Measurements from ENCODE around the gene SYT2.

Gene SYT2

GRCh38 chr1:202591515-202591914 lies 118.7 kb downstream of the SYT2 start:
- Histone ChIP-seq H4K8ac (ENCODE audit: low read depth, low read length) (no peak overlapping the region), H3K14ac (ENCODE audit: low read length) (peak overlapping the region; percentile 4), H3K9me3 (replicated peaks in 1 of 2; ENCODE audit: control insufficient read depth in 2 of 2, insufficient read depth in 1 of 2, low read depth in 1 of 2, low read length in 2 of 2) (no peaks in the 10 kb centered on the region), H2AFZ (ENCODE audit: low read length) (no peak overlapping the region), H2BK5ac (ENCODE audit: low read length) (no peak overlapping the region), H3K23ac (ENCODE audit: low read depth, low read length, poor library complexity) (no peak overlapping the region), H3K36me3 (replicated peaks in 1 of 2; ENCODE audit: control insufficient read depth in 2 of 2, insufficient read depth in 2 of 2, low read length in 2 of 2) (no peaks in the 10 kb centered on the region), H3K4me1 (ENCODE audit: control insufficient read depth in 2 of 2, insufficient read depth in 1 of 2, low read depth in 1 of 2, low read length in 2 of 2) (peaks cover 10 to 15% of the 10 kb centered on the region in 2 donors), H3K27ac (replicated peaks; ENCODE audit: low read length) (no peak overlapping the region), H3K4me2 (ENCODE audit: insufficient read depth, low read length, poor library complexity, severe bottlenecking) (no peak overlapping the region), H2BK120ac (ENCODE audit: low read depth, low read length) (no peak overlapping the region), H4K91ac (ENCODE audit: low read depth, low read length, poor library complexity) (no peak overlapping the region), H2AK5ac (ENCODE audit: low read depth, low read length) (no peak overlapping the region), H3K9ac (ENCODE audit: low read depth, low read length, poor library complexity) (no peak overlapping the region), H2BK15ac (ENCODE audit: low read length) (no peak overlapping the region), H3K4ac (ENCODE audit: low read length) (no peak overlapping the region), H3K27me3 (ENCODE audit: control insufficient read depth in 3 of 3, insufficient read depth in 3 of 3, low read depth in 1 of 3, low read length in 3 of 3) (no peaks in the 10 kb centered on the region), H3K4me3 (ENCODE audit: low read length in 2 of 2) (no peak overlapping the region), H3K79me1 (ENCODE audit: low read depth, low read length) (no peaks in the 10 kb centered on the region), H3K18ac (ENCODE audit: low read length) (peak overlapping the region; percentile 22), H2BK12ac (ENCODE audit: low read length) (no peak overlapping the region)
- no CpG with 5 or more reads among the region's 7 CpGs for whole genome bisulfite sequencing, 2 donors (ENCODE audit: extremely low coverage in 2 of 2, insufficient read length in 2 of 2, insufficient replicate concordance in 1 of 2)
- no peak for DNase-seq (ENCODE audit: low spot score)

- Histone ChIP-seq H3K9ac (ENCODE audit: low read depth, low read length, poor library complexity) (peak overlapping the region; percentile 5), H3K4me2 (ENCODE audit: insufficient read depth, low read length, poor library complexity, severe bottlenecking) (no peak overlapping the region), H3K27ac (replicated peaks; ENCODE audit: low read length) (no peak overlapping the region), H2BK5ac (ENCODE audit: low read length) (no peak overlapping the region), H3K23ac (ENCODE audit: low read depth, low read length, poor library complexity) (no peak overlapping the region), H3K4ac (ENCODE audit: low read length) (no peak overlapping the region), H2BK12ac (ENCODE audit: low read length) (no peak overlapping the region), H3K9me3 (replicated peaks in 1 of 2; ENCODE audit: control insufficient read depth in 2 of 2, insufficient read depth in 1 of 2, low read depth in 1 of 2, low read length in 2 of 2) (no peaks in the 10 kb centered on the region), H4K8ac (ENCODE audit: low read depth, low read length) (no peak overlapping the region), H3K27me3 (ENCODE audit: control insufficient read depth in 3 of 3, insufficient read depth in 3 of 3, low read depth in 1 of 3, low read length in 3 of 3) (no peaks in the 10 kb centered on the region), H3K4me3 (ENCODE audit: low read length in 2 of 2) (no peak overlapping the region), H3K18ac (ENCODE audit: low read length) (peak overlapping the region; percentile 18), H2AFZ (ENCODE audit: low read length) (no peak overlapping the region), H3K14ac (ENCODE audit: low read length) (no peak overlapping the region), H2AK5ac (ENCODE audit: low read depth, low read length) (no peak overlapping the region), H3K4me1 (ENCODE audit: control insufficient read depth in 2 of 2, insufficient read depth in 1 of 2, low read depth in 1 of 2, low read length in 2 of 2) (peaks cover 15 to 20% of the 10 kb centered on the region in 2 donors), H2BK120ac (ENCODE audit: low read depth, low read length) (no peak overlapping the region), H3K36me3 (replicated peaks in 1 of 2; ENCODE audit: control insufficient read depth in 2 of 2, insufficient read depth in 2 of 2, low read length in 2 of 2) (no peaks in the 10 kb centered on the region), H2BK15ac (ENCODE audit: low read length) (no peak overlapping the region), H3K79me1 (ENCODE audit: low read depth, low read length) (no peaks in the 10 kb centered on the region), H4K91ac (ENCODE audit: low read depth, low read length, poor library complexity) (no peak overlapping the region)
- DNase-seq (ENCODE audit: low spot score): no peak
- no CpG with 5 or more reads among the region's 5 CpGs for WGBS, 2 donors (ENCODE audit: extremely low coverage in 2 of 2, insufficient read length in 2 of 2, insufficient replicate concordance in 1 of 2)
These were observed 119.3 kb downstream of the SYT2 start for GRCh38 chr1:202590975-202591411.

- no peak overlapping the region for H2BK120ac ChIP-seq (ENCODE audit: low read depth, low read length)
- no peak overlapping the region for H2AFZ ChIP-seq (ENCODE audit: low read length)
- no peak for DNase-seq (ENCODE audit: low spot score)
- no peak overlapping the region for H2AK5ac ChIP-seq (ENCODE audit: low read depth, low read length)
- WGBS, 2 donors (ENCODE audit: extremely low coverage in 2 of 2, insufficient read length in 2 of 2, insufficient replicate concordance in 1 of 2): no CpG with 5 or more reads among the region's 4 CpGs
- H3K9ac ChIP-seq (ENCODE audit: low read depth, low read length, poor library complexity): no peak overlapping the region
- no peak overlapping the region for H3K4me2 ChIP-seq (ENCODE audit: insufficient read depth, low read length, poor library complexity, severe bottlenecking)
- H3K18ac ChIP-seq (ENCODE audit: low read length): no peak overlapping the region
- H4K8ac ChIP-seq (ENCODE audit: low read depth, low read length): no peak overlapping the region
- no peak overlapping the region for H2BK12ac ChIP-seq (ENCODE audit: low read length)
- no peaks in the 10 kb centered on the region for H3K79me1 ChIP-seq (ENCODE audit: low read depth, low read length)
- no peak overlapping the region for H4K91ac ChIP-seq (ENCODE audit: low read depth, low read length, poor library complexity)
- no peak overlapping the region for H3K23ac ChIP-seq (ENCODE audit: low read depth, low read length, poor library complexity)
- no peak overlapping the region for H3K4ac ChIP-seq (ENCODE audit: low read length)
- no peak overlapping the region for H3K27ac ChIP-seq (replicated peaks; ENCODE audit: low read length)
- no peak overlapping the region for H2BK5ac ChIP-seq (ENCODE audit: low read length)
- H3K4me3 ChIP-seq (ENCODE audit: low read length in 2 of 2): no peak overlapping the region
- no peak overlapping the region for H3K14ac ChIP-seq (ENCODE audit: low read length)
- no peak overlapping the region for H2BK15ac ChIP-seq (ENCODE audit: low read length)
- peaks cover 17 to 21% of the 10 kb centered on the region in 2 donors for H3K4me1 ChIP-seq (ENCODE audit: control insufficient read depth in 2 of 2, insufficient read depth in 1 of 2, low read depth in 1 of 2, low read length in 2 of 2)
- no peaks in the 10 kb centered on the region for H3K9me3 ChIP-seq (replicated peaks in 1 of 2; ENCODE audit: control insufficient read depth in 2 of 2, insufficient read depth in 1 of 2, low read depth in 1 of 2, low read length in 2 of 2)
- no peaks in the 10 kb centered on the region for H3K27me3 ChIP-seq (ENCODE audit: control insufficient read depth in 3 of 3, insufficient read depth in 3 of 3, low read depth in 1 of 3, low read length in 3 of 3)
- H3K36me3 ChIP-seq (replicated peaks in 1 of 2; ENCODE audit: control insufficient read depth in 2 of 2, insufficient read depth in 2 of 2, low read length in 2 of 2): no peaks in the 10 kb centered on the region
These were observed 120.1 kb downstream of the SYT2 start for GRCh38 chr1:202590126-202590525.

- no peak overlapping the region for H2AFZ ChIP-seq (ENCODE audit: low read length)
- H3K27me3 ChIP-seq (ENCODE audit: control insufficient read depth in 3 of 3, insufficient read depth in 3 of 3, low read depth in 1 of 3, low read length in 3 of 3): no peaks in the 10 kb centered on the region
- H4K8ac ChIP-seq (ENCODE audit: low read depth, low read length): no peak overlapping the region
- H2BK5ac ChIP-seq (ENCODE audit: low read length): no peak overlapping the region
- H3K23ac ChIP-seq (ENCODE audit: low read depth, low read length, poor library complexity): no peak overlapping the region
- H3K4me2 ChIP-seq (ENCODE audit: insufficient read depth, low read length, poor library complexity, severe bottlenecking): no peak overlapping the region
- H3K4me1 ChIP-seq (ENCODE audit: control insufficient read depth in 2 of 2, insufficient read depth in 1 of 2, low read depth in 1 of 2, low read length in 2 of 2): peaks cover 17 to 21% of the 10 kb centered on the region in 2 donors
- H4K91ac ChIP-seq (ENCODE audit: low read depth, low read length, poor library complexity): no peak overlapping the region
- H3K36me3 ChIP-seq (replicated peaks in 1 of 2; ENCODE audit: control insufficient read depth in 2 of 2, insufficient read depth in 2 of 2, low read length in 2 of 2): no peaks in the 10 kb centered on the region
- H2AK5ac ChIP-seq (ENCODE audit: low read depth, low read length): no peak overlapping the region
- H2BK12ac ChIP-seq (ENCODE audit: low read length): no peak overlapping the region
- no peak overlapping the region for H3K9ac ChIP-seq (ENCODE audit: low read depth, low read length, poor library complexity)
- H3K4ac ChIP-seq (ENCODE audit: low read length): no peak overlapping the region
- no CpG with 5 or more reads among the region's 8 CpGs for WGBS, 2 donors (ENCODE audit: extremely low coverage in 2 of 2, insufficient read length in 2 of 2, insufficient replicate concordance in 1 of 2)
- peak overlapping the region; percentile 36 for H3K27ac ChIP-seq (replicated peaks; ENCODE audit: low read length)
- no peak overlapping the region for H3K4me3 ChIP-seq (ENCODE audit: low read length in 2 of 2)
- no peak for DNase-seq (ENCODE audit: low spot score)
- no peaks in the 10 kb centered on the region for H3K79me1 ChIP-seq (ENCODE audit: low read depth, low read length)
- H3K18ac ChIP-seq (ENCODE audit: low read length): no peak overlapping the region
- no peak overlapping the region for H3K14ac ChIP-seq (ENCODE audit: low read length)
- H2BK120ac ChIP-seq (ENCODE audit: low read depth, low read length): no peak overlapping the region
- H3K9me3 ChIP-seq (replicated peaks in 1 of 2; ENCODE audit: control insufficient read depth in 2 of 2, insufficient read depth in 1 of 2, low read depth in 1 of 2, low read length in 2 of 2): no peaks in the 10 kb centered on the region
- no peak overlapping the region for H2BK15ac ChIP-seq (ENCODE audit: low read length)
These were observed 120.9 kb downstream of the SYT2 start for GRCh38 chr1:202589190-202589930.
